NCI-H524 (cell line): ENCODE data around the gene MRPL49.
A peak's percentile ranks its signal among the peaks of the same experiment; 100 is the strongest.

ENCODE experiments used
- DNase-seq, 2 experiments: peaks; one replicate each; lab custom pipeline; 2025; lab: John Stamatoyannopoulos, UW

MRPL49 gene

GRCh38 chr11:65121865-65122696 is at the start of gene MRPL49, which contains the start of gene FAU:
Gene MRPL49 (plus strand): TSS chr11:65122321. CDS start chr11:65122347, 26 bp downstream.
Gene FAU (minus strand): TSS chr11:65122134. CDS start chr11:65121813, 321 bp downstream.
- DNase-seq, result peak; percentile 90 to 95

GRCh38 chr11:65072631-65072966 is 49.5 kb upstream of the MRPL49 start:
- no peak for DNase-seq

- DNase-seq, result peak; percentile 50 to 81
Observed at GRCh38 chr11:65077451-65077850, 44.7 kb upstream of the MRPL49 start.

GRCh38 chr11:65078151-65078550 is 44.0 kb upstream of the MRPL49 start:
- peak in 1 of 2 experiments; percentile 45 for DNase-seq

GRCh38 chr11:65078786-65079342 is 43.3 kb upstream of the MRPL49 start:
- no peak for DNase-seq

- no peak for DNase-seq
Observed at GRCh38 chr11:65083134-65083833, 38.8 kb upstream of the MRPL49 start.

- DNase-seq, result peak; percentile 87 to 92
Observed at GRCh38 chr11:65083834-65084597, 38.1 kb upstream of the MRPL49 start, which contains the start of the genes CDCA5 and ZFPL1. Gene CDCA5 (minus strand): TSS chr11:65084040. CDS start chr11:65083978, 62 bp downstream. Gene ZFPL1 (plus strand): TSS chr11:65084222. CDS start chr11:65084699, 477 bp downstream.

- no peak for DNase-seq
Observed at GRCh38 chr11:65084598-65085375, 37.3 kb upstream of the MRPL49 start.

GRCh38 chr11:65085446-65085845 is 36.7 kb upstream of the MRPL49 start:
- DNase-seq, result no peak

GRCh38 chr11:65086809-65087208 is 35.3 kb upstream of the MRPL49 start:
- DNase-seq, result no peak

- no peak for DNase-seq
Observed at GRCh38 chr11:65087216-65087615, 34.9 kb upstream of the MRPL49 start.

GRCh38 chr11:65087827-65088226 is 34.3 kb upstream of the MRPL49 start:
- no peak for DNase-seq

GRCh38 chr11:65089621-65090020 is 32.5 kb upstream of the MRPL49 start:
- DNase-seq, result no peak

- DNase-seq, result no peak
Observed at GRCh38 chr11:65090628-65091027, 31.5 kb upstream of the MRPL49 start.

- no peak for DNase-seq
Observed at GRCh38 chr11:65095427-65095826, 26.7 kb upstream of the MRPL49 start.

GRCh38 chr11:65095974-65096806 is 25.9 kb upstream of the MRPL49 start, which contains the start of gene VPS51:
Gene VPS51 (plus strand): TSS chr11:65096214. CDS start chr11:65096251, 37 bp downstream.
- peak; percentile 61 to 88 for DNase-seq

GRCh38 chr11:65096926-65097325 is 25.2 kb upstream of the MRPL49 start:
- no peak for DNase-seq

GRCh38 chr11:65100674-65101350 is 21.3 kb upstream of the MRPL49 start:
- DNase-seq, result no peak
